HG03108 (cell line): ENCODE measurements around the gene CLDN9.

ENCODE experiments used
- ATAC-seq: cut with Tn5 transposase; IDR thresholded peaks from one replicate; pipeline ENCODE4 v1.9.1; 2021; ENCODE audit warnings: moderate library complexity; ENCODE audit not compliant: unreplicated experiment

CLDN9 gene

DNA sequence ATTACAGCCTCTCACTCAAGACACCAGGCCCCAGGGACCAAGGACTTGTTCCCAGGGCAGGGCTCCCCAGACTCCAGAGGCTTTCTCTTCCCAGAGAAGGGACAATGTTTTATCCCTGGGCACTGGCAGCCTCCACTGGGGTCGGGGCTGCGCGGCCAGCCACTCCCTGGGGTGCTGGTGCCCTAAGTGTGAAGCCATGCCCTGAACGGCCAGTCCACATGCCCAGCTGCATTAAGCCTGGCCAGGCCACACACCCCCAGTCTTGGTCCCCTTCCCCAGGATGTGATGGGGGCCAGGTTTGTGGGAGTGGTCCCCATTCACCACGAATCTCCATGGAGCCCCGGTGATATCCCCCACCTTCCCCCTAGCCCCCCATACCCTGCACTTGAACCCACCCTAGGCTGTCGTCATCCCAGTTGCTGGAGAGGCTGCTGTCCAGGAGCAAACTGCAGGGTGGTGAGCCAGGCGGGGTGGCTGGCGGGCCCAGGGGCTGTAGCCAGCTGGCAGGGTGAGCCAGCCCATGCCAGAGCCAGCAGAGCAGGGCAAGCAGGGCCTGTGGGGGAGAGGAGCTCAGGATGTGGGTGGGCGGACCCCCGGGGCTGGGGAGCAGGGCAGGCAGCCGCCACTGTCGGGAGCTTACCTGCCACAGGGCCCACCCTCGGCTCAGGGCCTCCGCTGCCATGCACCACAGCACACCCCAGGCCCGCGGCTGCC, 39.0 kb upstream of the CLDN9 start:
- ATAC-seq = no peak

DNA sequence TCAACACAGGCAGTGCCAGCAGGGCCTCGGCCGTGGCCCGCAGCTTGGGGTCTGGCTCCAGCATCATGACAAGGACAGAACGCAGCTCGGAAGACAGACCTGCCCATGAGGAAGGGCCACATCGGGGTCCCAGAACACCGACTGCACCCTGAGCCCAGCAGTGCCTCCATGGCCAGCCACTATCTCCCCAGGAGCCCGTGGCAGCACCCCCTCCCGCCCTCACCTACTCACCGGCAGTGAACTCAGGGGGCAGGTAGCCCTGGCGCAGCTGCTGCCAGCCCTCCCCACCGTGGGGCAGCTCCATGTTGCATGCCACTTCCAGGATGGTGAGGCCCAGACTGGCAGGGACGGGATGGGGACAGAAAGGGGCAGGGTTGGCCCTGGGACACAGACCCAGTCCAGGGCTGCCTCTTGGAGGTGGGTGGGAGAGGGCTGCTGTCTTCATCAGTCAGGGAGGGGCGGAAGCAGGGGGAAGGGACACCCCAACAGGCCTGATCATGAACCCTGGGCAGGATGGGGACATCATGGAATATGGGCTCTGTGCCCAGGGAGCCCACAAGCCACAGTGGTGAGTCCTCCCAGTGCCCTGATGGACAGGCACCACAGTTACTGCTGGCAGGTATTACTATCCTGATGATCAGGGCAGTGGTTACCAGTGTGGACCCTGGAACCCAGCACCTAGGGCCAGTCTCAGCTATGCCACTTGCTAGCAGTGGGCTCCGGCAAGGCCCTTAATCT, 38.2 kb upstream of the CLDN9 start:
- no peak for ATAC-seq

DNA sequence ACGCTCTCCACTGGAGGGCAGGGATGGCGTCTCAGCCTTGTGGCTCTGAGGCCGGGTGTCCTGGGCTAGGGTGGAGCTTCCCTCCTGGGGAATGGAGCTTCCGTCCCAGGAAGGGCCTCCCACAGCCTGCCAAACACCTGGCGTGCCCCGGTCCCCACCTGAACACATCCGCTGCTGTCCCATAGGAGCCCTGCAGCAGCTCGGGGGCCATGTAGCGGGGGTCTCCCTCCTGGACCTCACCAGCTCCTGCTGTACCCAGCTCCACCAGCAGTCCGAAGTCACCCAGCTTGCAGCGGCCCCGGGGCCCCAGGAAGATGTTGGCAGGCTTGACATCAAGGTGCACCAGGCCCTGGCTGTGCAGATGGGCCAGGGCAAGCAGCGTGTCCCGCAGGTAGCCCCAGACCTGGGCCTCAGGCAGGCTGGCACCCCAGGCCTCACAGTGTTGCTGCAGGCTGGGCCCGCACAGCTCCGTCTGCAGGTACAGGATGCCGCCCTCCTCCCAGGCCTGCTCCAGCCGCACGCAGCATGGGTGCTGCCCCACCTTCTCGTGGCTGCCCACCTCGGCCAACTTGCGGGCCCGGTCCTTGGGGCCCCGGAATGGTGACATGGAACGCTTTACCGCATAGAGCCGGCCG, 37.4 kb upstream of the CLDN9 start:
- ATAC-seq = no peak

DNA sequence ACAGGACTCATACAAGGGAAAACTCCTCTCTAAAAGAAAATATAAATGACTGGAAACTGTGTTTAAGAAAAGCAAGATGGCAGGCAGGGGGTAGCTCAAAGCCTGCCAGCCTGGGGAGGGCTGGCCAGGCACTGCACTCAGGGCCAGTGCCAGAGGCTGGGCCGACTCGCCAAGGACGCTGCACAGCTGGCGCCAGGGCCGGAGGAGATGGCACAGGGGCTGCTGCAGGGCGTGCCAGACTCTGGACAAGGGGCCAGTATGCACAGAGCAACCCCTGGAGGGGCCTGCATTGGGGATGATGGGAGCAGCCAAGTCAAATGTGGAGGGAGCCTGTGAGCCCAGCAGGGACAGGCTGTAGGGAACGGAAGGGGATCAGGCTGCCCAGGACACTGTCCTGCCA, 36.5 kb upstream of the CLDN9 start:
- no peak for ATAC-seq

DNA sequence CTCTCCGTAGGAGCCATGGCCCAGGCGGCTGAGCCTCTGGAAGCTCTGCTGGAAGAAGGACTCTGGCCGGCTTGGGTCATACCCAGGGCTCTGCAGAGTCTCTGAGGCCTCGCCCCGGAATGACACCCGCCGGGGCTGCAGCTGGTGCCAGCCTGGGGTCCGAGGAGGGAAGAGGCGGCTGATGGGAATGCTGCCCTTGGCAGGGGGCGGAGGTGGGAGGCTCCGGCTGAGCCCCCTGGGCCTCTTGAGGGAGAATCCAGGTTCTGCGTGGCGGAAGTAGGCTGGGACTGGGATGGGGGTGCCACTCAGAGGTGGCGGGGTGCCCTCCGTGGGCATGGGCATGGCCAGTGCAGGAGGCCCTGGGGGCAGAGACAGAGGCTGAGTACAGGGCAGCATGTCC, 36.0 kb upstream of the CLDN9 start:
- no peak for ATAC-seq

DNA sequence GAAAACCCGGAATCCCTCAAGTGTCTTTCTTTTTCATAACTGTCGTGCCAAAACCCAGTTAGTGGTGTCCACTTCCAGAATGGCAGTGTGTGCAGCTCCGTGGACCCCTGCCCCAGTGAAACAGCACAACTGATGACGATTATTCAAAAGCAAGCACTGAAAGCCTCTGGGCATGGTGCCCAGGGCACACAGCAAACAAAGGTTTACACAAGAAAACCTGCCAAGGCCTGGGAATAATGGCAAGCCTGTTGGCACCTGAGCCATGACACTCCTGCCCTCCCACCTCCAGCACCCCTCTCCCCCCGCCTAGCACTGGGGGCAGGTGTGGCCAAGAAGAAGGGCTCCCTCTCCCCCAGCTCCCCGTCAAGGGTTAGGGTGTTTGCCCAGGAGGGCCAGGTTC, 35.3 kb upstream of the CLDN9 start:
- no peak for ATAC-seq

DNA sequence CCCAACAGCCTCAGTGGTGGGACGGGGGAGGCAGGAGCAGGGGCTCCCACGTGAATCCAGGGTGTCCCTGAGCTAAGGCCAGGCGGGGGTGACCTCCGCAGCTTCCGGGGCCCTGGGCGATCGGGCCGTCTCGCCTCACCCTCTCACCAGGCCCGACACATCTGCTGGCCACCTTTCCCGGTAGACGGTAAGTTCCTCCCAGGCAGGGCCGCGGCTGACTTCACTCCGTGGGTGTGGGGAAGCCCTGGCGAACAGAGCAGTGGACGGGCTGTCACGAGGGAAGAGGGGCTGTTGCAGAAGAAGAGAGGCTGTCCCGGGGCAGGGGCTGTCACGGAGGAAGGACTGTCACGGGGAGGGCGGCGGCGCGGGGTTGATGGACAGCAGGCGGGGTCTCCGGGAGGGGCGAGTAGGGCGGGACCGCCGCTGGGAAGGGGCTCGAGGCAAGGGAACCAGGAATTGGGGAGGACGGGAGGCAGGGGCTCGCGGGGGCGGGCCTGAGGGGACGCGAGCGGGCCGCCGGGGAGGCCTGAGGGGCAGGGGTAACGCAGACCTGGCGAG, 33.0 kb upstream of the CLDN9 start:
- ATAC-seq = no peak

DNA sequence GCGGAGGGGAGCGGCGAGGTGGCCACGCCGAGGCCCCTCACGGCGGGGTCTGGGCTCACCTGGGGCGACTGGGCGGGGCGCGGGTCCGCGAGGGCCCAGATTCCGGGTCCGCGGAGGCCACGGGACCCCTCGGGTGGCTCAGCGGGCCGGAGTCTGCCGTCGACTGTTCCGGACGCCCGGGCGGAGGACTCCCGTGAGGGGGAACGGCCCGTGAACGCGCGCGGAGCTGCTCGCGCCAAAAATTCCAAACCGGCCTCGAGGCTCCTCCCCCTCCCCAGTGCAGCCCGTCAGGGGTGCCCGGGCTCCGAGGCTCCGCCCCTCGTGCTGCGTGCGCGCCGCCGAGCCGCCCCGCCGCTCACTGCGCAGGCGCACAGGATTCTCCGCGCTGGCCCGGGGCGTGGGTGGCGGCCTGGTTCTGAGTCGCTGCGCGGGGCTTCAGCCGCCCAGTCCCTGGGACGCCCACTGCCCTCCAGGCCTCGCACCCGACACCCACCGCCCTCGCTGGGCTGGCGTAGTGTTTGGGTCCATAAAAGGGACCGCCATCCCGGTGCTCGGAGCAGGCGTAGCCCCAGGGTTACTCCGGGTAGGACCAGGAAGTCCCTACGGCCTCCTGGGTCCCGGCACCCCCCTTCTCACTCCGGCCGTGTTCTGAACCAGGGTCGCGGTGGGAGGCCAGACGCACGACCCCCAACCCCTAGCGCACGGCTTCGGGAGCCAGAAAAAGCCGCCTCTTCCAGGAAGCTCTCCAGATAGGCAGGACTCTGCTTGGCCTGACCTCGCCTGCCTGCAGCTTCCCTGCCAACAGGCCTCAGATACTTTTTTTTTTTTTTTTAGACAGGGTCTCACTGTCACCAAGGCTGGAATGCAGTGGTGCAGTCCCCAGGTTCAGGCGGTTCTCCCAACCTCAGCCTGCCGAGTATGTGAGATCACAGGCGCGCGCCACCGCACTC, 32.2 kb upstream of the CLDN9 start, which contains the start of gene PKMYT1:
Gene PKMYT1 (minus strand): TSS at position 220 of the 950 bp plus-strand sequence. CDS start 789 bp downstream, outside the sequence.
- ATAC-seq = peak; percentile 61

DNA sequence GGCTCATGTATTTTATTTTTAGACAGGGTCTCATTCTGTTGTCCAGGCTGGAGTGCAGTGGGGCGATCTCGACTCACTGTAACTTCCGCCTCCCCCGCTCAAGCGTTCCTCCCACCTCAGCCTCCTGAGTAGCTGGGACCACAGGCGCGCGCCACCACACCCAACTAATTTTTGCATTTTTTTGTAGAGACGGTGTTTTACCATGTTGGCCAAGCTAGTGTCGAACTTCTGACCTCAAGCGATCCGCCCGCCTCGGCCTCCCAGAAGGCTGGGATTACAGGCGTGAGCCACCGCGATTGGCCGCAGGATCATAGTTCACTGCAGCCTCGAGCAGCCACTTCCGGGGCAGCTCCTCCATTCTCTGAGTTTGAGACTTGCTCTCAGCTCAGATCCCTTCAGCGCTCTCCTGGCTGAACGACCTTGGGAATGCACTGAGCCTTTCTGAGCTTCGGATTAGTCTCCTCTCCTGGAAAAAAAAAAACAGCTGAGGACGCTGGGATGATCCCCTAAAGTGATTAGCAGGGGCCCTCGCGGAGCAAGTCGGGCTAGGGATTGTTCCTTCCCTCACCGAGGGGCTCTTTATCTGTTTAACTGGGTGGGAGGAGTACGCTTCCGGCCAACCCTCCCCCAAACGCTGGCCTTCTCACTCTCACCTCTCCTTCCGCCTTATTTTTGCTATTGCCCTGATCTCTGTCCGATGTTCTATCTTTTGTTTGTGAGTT, 31.4 kb upstream of the CLDN9 start:
- ATAC-seq = no peak

DNA sequence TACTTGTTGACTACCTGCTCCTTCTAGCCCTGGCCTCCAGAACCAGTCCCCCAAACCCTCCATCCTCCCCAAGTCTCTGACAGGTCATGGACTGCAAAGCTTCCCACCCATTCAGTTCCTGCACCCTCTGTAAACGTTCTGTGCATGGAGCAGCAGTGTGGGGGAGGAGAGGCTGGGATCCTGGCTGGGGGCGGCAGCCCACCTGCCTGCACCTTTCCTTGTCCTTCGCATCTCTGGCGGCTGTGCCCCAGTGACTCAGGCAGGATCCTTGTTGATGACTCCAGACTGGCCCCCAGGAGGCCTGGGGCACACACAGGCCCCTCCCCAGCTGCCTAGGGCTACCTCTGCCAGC, 30.8 kb upstream of the CLDN9 start:
- ATAC-seq = no peak

DNA sequence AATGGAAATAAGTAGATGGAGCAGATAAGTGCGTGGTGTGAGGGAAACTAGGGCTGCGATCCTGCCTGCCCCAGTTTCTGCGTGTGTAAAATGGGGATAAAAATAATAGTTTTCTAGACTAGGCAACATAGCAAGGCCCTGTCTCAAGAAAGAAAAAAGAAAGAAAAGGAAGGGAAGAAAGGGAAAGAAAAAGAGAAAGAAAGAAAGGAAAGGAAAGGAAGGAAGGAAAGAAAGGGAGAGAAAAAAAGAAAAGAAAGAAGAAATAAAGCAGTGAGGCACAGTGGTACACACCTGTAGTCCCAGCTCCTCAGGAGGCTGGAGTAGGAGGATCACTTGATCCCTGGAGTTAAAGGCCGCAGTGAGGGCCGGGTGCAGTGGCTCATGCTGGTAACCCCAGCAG, 30.3 kb upstream of the CLDN9 start:
- ATAC-seq = no peak

DNA sequence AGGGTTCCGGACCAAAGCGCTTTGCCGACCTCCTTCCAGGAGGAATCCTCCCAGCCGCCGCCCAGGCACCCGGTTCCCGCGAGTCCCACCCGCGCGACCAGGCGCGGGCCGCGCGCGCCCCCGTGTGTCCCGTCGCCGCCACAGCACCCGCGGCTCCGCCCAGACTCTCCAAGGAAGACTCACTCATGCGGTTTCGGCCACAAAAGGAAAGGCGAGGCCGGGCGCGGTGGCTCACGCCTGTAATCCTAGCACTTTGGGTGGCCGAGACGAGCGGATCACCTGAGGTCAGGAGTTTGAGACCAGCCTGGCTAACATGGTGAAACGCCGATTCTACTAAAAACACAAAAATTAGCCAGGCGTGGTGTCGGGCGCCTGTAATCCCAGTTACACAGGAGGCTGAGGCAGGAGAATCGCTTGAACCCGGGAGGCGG, 29.0 kb upstream of the CLDN9 start:
- ATAC-seq = peak; percentile 36

DNA sequence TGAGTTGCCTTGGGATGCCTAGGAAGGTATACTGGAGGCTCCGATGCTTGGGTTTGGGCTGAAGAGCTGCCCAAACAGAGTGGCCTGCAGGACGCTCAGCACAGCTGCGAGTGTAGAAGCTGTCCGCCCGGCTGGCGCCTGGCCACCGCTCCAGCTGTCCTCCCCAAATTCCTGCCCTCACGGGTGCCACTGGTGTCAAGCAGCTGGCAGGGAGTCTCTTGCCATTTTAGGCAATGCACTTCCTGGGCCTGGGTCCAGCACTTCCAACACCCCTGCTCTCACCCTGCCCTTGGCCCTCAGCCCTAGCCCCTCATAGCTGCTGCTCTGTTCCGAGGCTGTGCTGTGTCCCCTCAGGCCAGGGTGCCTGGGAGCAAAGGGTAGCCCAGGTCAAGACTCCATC, 27.3 kb upstream of the CLDN9 start:
- ATAC-seq = no peak

DNA sequence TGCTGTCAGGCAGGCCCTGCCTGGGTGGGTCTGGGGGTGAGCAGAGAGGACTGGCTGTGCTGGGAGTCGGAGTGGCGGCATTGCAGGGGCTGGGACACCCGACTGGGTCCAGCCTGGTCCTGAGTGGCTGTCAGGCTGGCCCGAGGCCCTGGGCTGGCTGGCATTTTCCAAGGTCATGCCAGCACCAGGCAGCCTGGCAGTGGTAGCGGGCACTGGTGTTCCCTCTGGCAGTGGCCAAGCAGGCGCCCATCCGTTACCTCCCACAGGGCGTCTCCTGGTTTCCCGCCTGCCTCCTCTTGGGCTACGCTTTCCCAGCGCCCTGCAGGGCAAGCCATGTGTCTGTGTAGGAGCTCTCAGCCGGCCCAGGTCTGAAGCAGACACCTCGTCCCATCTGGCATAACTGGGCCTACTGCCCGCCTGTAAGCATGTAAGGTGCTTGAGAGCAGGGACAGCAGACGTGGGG, 26.8 kb upstream of the CLDN9 start:
- no peak for ATAC-seq

DNA sequence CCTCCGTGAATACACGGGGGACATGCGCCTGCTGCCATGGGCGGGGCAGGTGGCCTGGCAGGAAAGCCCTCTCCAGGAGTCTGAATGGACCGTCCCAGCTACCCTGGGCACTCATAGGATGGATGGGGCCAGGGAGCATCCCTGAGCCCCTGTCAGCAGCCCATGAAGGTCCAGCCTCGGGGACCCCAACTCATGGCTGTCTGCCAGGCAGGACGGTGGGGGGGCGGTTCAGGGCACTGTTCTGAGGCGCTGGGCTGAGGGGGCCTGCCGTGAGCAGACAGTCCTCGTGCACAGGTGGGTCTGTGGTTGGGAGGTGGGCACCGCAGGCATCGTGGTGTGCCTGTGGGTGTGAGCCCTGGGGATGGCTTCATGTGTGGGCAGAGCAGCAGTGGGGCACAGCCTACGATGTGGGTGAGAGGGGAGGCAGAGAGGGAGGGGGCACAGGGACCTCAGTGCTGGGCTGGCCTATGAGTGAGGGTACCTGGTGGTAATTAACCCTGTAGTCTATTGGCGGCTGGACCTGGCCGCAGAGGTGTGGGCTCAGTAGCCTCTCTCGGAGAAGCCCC, 26.0 kb upstream of the CLDN9 start:
- ATAC-seq = no peak

DNA sequence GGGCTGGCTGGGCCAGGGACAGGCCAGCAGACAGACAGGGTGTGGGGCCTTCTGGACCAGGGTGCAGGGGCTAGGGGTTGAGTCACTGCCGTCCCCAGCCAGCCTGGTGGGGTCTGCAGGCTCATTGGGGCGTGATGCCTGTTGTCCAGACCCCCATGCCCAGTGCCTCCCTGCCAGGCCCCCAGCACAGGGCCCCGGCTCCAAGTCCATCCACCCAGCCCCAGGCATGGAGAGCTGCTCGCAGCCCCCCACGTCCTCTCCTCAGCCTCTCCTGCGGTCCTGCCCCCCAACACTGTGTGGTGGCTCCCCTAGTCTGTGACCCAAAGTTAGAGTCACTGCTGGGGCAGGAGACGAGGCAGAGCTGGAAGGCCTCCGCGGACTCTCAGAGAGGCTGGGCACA, 25.4 kb upstream of the CLDN9 start:
- ATAC-seq = no peak

DNA sequence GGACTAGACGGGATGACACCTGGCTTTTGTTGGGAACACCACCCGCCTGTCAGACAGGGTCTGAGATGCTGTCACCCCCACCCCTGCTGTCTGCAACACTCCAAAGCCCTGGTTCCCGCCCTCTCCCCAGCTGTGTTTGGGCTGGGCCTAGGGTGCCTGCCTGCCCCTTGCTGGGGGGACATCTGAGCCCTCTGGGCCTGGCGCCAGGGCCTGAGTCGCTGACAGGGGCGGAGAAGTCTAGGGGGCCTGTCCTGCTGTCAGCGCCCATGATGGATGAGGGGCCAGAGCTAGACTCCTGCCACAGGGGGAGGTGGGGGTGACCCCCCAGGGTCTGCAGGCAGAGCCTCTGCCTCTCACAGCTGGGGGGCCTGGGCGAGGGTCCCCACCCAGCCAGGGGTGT, 24.9 kb upstream of the CLDN9 start:
- no peak for ATAC-seq

DNA sequence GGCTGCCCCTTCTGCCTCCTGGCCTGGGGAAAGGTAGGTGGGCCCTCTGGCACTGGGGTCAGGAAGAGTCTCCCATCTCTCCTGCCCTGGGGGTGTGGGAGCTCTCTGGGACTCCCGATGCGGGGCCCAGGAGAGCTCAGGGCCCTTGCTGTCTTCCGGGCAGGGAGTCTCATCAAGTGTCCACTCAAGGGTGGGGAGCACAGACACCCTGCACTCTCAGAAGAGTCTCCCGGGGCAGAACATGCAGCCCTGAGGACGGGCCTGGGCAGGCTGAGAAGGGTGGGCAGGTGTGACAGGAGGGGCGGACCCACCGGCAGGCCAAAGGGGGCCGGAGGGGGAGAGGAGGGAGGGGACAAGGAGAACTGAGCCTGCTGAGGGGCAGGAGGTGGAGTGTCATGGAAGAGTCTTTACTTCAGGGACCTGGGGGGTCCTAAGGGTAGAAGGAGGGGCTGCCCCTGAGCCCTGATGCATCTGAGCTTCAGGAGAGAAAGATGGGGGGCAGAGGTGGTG, 24.1 kb upstream of the CLDN9 start:
- no peak for ATAC-seq

DNA sequence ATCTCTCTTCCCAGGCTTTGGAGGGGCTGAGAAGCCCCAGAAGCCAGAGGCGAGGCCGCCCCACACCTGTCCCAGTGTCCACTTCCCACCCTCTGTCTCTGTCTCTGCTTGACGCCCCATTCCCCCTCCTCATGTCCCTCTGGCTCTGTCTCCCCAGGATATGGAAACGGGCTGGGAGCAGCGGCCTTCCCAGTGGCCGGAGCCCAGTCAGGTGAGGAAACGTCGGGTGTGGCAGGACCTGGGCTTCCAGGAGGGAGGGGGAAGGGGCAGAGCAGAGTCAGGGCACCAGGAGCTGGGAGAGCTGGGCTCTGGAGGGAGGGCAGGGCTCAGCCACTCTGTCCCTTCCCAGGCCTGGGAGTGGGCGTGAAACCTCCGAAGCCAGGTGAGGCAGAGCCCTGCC, 21.8 kb upstream of the CLDN9 start:
- ATAC-seq = no peak
